NCI-H1092 (cell line): Measurements from ENCODE around the gene MREG.
"Not testable (repeated sequence)": the region's sequence is repeated elsewhere in the genome, so short reads cannot be mapped to it uniquely, and the experiment has no call there.

Experiments
- DNase-seq: peaks from one replicate; lab custom pipeline; 2025; lab: John Stamatoyannopoulos, UW

MREG gene

DNA sequence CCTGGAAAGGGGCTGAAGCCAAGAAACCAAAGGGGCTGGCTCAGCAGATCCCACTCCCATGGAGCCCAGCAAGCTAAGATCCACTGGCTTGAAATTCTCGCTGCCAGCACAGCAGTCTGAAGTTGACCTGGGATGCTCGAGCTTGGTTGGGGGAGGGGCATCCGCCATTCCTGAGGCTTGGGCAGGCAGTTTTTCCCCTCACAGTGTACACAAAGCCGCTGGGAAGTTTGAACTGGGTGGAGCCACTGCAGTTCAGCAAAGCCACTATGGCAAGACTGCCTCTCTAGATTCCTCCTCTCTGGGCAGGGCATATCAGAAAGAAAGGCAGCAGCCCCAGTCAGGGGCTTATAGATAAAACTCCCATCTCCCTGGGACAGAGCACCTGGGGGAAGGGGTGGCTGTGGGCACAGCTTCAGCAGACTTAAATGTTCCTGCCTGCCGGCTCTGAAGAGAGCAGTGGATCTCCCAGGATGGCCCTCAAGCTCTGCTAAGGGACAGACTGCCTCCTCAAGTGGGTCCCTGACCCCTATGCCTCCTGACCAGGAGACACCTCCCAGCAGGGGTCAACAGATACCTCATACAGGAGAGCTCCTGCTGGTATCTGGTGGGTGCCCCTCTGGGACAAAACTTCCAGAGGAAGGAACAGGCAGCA lies 24.7 kb downstream of the MREG start:
- not testable (repeated sequence) for DNase-seq

GRCh38 chr2:215985257-215985656 lies 28.1 kb downstream of the MREG start:
- DNase-seq = no peak

GRCh38 chr2:215984661-215985060 lies 28.7 kb downstream of the MREG start:
- no peak for DNase-seq

GRCh38 chr2:215983581-215984351 lies 29.6 kb downstream of the MREG start:
- DNase-seq = no peak

GRCh38 chr2:215982465-215982875 lies 30.9 kb downstream of the MREG start:
- DNase-seq = no peak

GRCh38 chr2:215981115-215981514 lies 32.2 kb downstream of the MREG start:
- no peak for DNase-seq

GRCh38 chr2:215979620-215980019 lies 33.7 kb downstream of the MREG start:
- DNase-seq = no peak

DNA sequence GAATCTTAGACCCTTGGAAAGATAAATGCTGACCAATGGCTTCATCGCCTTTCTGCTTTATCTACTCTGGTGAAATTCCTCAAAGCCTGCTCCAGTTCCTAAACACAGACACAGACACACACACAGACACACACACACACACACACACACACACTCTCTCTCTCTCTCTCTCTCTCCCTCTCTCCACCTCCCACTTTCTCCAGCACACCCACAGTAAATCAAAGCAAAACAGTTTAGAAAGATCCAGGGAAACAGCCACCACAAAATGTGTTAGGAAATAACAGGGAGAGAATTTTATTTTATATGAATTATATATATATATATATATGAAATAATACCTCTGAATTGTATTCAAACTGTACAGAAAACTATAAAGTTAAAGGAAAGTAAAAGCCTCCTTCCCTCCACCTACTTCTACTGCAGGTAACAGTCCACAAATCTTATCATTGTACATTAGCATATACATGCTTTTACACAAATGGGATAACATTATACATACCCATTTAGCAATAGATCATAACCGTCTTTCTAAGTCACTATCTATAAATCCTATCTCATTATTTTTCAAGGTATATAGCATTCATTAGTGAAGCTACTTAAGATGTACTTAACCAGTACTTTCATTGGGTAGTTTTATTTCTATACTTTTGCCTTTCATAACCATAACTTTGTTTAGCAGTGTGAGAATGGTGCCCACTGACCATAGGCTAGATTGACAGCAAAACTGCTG lies 38.5 kb downstream of the MREG start:
- DNase-seq = no peak

GRCh38 chr2:215973954-215974699 lies 39.2 kb downstream of the MREG start:
- no peak for DNase-seq

DNA sequence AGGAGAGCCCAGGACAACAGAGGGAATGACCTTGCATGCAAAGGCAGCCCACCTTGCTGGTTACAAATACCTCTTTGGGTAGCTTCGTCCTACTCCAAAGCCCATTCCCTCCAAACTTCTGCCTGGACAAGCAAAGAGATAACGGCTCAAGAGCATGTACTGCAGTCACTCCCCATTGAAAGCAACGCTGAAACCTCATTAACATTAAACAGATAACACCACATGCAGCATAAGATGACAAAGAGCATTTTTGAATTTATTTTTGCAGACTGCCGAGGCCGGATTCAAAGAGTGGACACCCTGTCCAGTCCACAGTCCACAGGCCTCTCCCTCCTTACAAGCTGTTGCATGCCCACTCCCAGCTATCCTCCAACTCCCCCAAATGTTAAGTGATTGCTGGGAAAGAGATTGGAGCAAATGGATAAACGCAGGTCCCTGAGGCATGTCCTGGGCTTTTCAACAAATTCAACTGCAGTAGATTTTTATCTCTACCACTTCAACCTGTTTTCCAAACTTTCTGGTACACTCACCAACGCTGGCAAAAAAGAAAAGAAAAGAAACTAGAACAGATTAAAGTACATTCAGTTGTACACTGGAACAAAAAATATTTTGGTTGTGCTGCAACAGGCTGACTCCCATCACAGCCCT lies 40.1 kb downstream of the MREG start:
- DNase-seq = no peak

GRCh38 chr2:215971671-215972070 lies 41.7 kb downstream of the MREG start:
- no peak for DNase-seq

- DNase-seq = not testable (repeated sequence)
These were observed 42.5 kb downstream of the MREG start for GRCh38 chr2:215970894-215971293.

GRCh38 chr2:215970425-215970824 lies 42.9 kb downstream of the MREG start:
- no peak for DNase-seq

DNA sequence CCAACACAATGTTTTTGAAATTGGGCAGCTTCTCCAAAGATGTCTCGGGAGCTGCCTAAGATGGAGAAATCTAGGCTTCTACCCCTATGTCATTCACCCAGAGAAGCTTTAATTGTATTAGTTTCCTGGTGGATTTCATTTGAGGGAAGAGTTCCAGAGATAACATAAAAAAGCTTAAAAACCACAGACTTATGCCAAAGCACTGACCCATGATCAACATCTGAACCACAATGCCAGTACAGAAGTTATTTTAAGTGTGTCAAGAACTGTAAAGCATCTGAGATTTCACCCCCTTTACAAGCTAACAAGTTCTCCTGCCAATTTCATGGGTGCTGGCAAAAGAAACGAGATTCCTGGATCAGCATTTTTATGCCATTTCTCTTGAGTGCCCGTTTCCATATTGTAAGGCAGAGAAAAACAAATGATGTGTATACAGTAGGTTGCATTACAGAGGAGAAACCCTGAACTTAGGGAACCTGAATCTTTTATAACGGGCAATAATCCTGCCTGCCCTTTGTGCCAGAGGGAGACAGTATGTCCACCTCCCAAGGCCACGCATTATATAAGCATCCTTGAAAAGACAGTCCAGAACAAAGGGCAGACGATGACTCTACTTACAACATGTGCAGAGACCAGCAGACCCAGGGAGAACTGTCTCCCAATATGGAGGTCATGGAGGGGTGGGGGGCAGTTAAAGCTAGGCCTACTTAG lies 44.1 kb downstream of the MREG start:
- no peak for DNase-seq

DNA sequence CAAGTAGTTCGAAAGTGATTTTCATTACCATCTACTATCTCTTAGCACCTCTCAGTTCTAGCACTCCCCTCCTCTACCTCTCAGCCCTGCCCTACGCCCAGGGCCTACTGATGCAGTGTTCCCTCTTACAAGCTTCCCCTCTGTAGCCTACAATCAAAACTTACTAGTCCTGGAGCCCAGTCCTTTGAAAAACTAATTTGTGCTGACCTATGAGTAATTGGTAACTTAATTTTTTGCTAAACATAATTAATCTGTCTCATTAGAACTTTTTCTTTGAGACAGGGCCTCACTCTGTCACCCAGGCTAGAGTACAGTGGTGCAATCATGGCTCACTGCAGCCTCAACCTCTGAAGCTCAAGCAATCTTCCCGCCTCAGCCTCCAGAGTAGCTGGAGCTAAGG lies 44.9 kb downstream of the MREG start:
- no peak for DNase-seq

- no peak for DNase-seq
These were observed 45.6 kb downstream of the MREG start for GRCh38 chr2:215967590-215968378.

- no peak for DNase-seq
These were observed 46.4 kb downstream of the MREG start for GRCh38 chr2:215966951-215967350.

DNA sequence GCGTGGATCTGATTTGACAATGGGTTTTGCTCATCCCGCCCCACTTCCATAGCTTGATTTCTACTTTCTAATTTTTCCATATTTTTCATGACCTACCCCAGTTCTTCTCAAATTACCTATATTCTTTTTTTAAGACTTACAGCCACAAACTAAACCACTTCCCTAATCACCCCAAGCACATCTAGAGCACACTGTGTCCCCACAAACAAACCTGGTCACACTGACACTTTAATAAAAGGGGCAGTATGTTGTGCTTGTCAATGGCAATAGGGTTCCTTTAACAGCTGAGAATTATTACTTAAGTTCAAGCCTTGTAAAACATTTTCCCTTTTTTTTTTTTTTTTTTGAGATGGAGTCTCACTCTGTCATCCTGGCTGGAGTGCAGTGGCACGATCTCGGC lies 47.1 kb downstream of the MREG start:
- DNase-seq = no peak

GRCh38 chr2:215965532-215966165 lies 47.7 kb downstream of the MREG start:
- DNase-seq = no peak

GRCh38 chr2:215961981-215962380 lies 51.4 kb downstream of the MREG start:
- no peak for DNase-seq
